Measurements from ENCODE around the gene SH3RF3.

DNA sequence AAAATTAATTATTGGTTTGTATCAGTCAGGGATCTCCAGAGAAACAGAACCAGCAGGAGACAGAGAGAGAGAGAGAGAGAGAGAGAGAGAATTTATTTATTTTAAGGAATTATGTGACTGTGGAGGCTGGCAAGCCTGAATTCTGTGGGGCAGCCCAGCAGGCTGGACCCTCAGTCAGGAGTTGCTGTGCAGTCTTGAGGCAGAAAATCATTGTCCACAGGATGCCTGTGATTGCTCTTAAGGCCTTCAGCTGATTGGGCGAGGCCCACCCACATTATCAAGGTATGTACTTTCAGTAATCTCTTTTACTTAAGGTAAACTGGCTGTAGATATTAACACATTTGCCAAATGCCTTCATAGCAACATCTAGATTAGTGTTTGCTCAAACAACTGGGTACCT lies 329.5 kb downstream of the SH3RF3 start:
- TF ChIP-seq, protein P1, sequence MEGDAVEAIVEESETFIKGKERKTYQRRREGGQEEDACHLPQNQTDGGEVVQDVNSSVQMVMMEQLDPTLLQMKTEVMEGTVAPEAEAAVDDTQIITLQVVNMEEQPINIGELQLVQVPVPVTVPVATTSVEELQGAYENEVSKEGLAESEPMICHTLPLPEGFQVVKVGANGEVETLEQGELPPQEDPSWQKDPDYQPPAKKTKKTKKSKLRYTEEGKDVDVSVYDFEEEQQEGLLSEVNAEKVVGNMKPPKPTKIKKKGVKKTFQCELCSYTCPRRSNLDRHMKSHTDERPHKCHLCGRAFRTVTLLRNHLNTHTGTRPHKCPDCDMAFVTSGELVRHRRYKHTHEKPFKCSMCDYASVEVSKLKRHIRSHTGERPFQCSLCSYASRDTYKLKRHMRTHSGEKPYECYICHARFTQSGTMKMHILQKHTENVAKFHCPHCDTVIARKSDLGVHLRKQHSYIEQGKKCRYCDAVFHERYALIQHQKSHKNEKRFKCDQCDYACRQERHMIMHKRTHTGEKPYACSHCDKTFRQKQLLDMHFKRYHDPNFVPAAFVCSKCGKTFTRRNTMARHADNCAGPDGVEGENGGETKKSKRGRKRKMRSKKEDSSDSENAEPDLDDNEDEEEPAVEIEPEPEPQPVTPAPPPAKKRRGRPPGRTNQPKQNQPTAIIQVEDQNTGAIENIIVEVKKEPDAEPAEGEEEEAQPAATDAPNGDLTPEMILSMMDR (IDR thresholded peaks at IDR 0.05), result no peak
- TF ChIP-seq EZH2 (IDR thresholded peaks at IDR 0.05), result no peak
